Skeletal muscle cell (primary cell): ENCODE data around the gene GRP.

Experiments
- DNase-seq: peaks from one replicate; pipeline ENCODE4 v3.0.0-alpha.2; 2010; ENCODE audit warnings: low read depth
- H3K4me3 ChIP-seq: 2 replicates; pipeline ENCODE4 v1.5.1; 2011; ENCODE audit warnings: low read depth, mild to moderate bottlenecking, control low read depth, low read length, moderate library complexity

The GRP gene

DNA sequence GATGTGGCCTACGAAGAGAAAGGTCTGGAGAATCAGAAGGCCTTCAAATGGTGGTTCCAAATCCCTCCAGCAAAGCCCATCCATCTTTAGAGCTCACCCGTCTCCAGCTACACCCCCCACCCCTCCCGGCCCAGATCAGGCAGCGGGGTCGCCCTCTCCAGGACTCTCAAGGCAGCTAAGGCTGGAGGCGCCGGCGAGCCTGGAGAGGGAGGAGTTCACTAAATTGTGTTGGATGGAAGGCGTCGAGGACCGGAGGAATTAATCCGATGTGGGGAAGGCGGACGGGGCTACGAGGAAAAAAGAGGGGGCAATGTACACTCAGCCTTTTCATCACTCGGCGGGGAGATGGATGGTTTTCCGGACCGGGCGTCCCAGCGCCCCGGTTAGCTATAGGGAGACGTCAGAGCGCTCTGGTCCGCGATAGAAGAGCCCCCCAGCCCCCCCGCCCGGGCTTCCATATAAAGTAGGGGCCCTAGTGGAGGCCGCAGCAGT, at the start of gene GRP:
Gene GRP (plus strand): TSS at position 487 of the 492 bp plus-strand sequence. CDS start 108 bp downstream, outside the sequence.
- H3K4me3 ChIP-seq, result peak within 1 kb of the TSS; percentile 21
- no peak for DNase-seq

- no peak overlapping the region for H3K4me3 ChIP-seq
- no peak for DNase-seq
These were observed 47.2 kb upstream of the GRP start for GRCh38 chr18:59172664-59173249.

GRCh38 chr18:59177485-59177884, 42.5 kb upstream of the GRP start:
- no peak for DNase-seq
- H3K4me3 ChIP-seq, result no peak overlapping the region

GRCh38 chr18:59180150-59180845, 39.7 kb upstream of the GRP start:
- H3K4me3 ChIP-seq, result no peak overlapping the region
- peak; percentile 23 for DNase-seq

GRCh38 chr18:59182673-59183072, 37.3 kb upstream of the GRP start:
- no peak overlapping the region for H3K4me3 ChIP-seq
- DNase-seq, result no peak

DNA sequence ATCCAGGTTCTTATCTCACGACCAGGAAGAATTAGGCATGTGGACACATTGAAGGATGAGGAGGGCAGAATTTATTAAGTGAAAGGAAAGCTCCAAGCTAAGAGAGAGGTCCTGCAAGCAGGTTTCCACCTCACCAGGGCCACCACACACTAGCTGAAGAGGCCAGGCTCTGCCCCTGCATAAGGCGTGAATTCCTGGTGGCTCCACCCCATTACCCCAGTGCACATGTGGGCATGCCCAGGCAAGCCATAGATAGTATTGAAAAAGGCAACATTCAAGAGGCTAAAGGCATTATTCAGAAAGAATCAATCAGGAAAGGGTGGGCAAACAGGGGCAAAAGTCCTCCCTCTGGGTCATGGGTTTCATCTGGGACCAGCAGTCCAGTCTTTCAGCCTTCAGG, 30.9 kb upstream of the GRP start:
- H3K4me3 ChIP-seq, result no peak overlapping the region
- DNase-seq, result no peak

- no peak for DNase-seq
- no peak overlapping the region for H3K4me3 ChIP-seq
These were observed 30.2 kb upstream of the GRP start for GRCh38 chr18:59189746-59190145.

DNA sequence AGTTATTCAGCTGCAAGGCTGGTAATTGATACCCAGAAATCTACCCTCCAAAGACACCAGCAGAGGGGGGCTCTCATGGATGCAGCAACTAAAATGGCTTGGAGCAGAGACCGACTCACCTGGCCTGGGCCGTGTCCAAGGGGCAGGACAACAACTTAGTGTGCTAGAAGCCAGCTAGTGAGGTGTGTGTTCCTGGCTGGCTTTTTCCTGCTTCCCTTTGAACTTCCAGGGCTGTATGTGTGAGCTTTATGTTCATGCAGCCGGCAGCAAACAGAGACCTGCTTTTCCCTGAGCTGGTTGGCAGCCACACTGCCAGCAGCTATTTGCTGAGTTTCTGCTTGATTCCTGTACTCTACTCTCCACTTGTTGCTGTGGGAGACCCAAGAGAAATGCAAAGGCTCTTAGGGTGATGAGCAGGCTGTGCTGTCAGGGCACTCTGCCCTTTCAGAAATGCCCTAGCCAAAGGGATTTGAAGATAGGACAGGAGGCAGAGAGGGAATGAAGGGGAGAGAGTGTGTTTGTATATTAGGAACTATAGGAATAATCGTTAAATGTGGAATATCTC, 23.7 kb upstream of the GRP start:
- H3K4me3 ChIP-seq, result no peak overlapping the region
- DNase-seq, result no peak

GRCh38 chr18:59197636-59198035, 22.3 kb upstream of the GRP start:
- no peak overlapping the region for H3K4me3 ChIP-seq
- no peak for DNase-seq

GRCh38 chr18:59198215-59198614, 21.7 kb upstream of the GRP start:
- DNase-seq, result no peak
- H3K4me3 ChIP-seq, result no peak overlapping the region

DNA sequence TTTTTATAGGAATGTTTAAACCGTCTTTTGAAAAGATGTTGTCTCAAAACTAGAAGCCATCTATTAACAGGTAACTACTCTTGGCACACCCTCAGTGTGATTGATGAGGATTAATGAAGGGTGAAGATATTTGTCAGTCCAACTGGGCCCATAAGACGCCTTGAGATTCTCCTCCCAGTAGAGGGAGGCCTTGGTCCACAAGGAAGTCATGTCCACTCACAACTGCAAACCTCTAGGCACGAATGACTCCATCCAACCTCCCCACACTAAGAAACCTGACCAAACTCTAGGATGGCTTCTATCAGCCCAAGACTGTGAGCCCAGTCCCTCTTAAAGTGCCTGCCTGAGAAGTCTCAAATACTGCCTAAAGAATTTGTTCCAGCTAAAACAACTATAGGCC, 19.2 kb upstream of the GRP start:
- DNase-seq, result no peak
- no peak overlapping the region for H3K4me3 ChIP-seq

- H3K4me3 ChIP-seq, result no peak overlapping the region
- DNase-seq, result no peak
These were observed 17.6 kb upstream of the GRP start for GRCh38 chr18:59202258-59202820.

GRCh38 chr18:59207506-59207905, 12.5 kb upstream of the GRP start:
- no peak overlapping the region for H3K4me3 ChIP-seq
- DNase-seq, result no peak

DNA sequence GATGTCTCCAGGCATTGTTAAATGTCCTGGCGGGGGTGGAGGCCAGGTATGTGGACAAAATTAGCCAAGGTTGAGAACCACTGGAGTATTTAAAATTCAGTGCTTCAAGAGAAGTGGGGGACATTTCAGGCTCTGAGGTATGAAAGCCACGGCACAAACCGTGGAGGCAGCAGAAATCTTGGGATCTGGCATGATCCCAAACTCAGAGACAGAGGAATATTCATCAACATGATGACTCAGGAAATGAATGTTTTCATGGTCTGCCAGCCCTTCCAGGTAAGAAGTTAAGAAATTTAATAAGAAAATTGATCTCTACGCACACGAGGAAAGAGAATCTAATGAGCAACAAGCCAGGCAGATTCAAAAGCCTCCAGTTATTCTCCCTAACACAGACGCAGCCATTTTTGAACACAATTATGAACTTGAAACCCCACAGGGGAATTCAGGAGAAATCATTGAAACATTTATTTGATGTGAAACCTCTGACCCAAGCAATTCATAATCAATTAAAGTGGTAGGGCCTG, 11.3 kb upstream of the GRP start:
- DNase-seq, result no peak
- H3K4me3 ChIP-seq, result no peak overlapping the region

DNA sequence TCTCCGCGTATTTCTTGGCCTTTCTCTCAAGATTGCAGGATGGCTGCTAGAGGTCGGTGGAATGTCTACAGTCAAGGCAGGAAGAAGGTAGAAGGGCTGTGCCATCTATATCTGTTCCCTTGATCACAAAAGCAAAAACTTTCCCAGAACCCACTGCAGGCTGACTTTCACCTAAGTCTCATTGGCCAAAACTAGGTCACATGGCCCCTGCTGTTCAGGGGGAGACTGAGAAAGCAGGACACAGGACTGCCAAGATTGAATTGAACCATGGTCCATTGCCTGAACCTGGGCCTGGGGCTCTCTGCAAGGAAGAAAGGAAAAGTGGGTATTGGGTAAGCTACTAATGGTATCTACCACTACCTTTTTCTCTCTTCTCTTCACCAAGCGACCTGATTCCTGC, 9.7 kb upstream of the GRP start:
- no peak for DNase-seq

DNA sequence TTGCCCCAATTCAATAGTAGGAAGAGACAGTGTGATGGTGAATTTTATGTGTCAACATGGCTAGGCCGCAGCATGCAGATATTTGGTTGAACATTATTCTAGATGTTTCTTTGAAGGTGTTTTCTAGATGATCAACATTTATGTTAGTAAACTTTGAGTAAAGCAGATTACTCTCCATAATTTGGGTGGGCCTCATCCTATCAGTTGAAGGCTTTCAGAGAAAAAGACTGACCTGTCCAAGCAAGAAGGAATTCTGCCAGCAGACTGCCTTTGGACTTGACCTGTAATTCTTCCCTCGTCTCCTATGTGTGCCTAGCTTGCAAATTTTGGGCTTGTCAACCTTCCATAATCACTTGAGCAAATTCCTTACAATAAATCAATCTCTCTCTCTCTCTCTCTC, 8.3 kb upstream of the GRP start:
- H3K4me3 ChIP-seq, result no peak overlapping the region

More for the DNA sequence above, 9.7 kb upstream of the GRP start:
- no peak overlapping the region for H3K4me3 ChIP-seq

DNA sequence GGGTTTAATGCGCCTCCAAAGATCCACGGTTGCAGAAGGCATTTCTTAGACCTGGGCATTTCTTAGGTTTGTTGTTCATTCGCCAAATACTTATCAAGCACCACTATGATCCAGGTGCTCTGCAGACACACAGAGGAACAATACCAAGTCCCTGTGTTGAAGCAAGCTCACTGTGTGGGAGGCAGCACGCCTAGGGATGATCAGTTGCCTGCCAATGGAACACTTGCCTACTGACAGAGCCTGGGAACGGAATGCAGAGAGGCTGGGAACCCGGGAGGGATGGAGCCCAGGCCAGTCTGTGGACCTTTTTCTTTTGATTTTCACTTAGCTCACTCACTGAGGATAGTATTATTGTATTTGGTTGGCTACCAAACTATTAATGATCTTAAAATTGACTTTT, 1.9 kb upstream of the GRP start:
- DNase-seq, result no peak
- no peak overlapping the region for H3K4me3 ChIP-seq

More for the DNA sequence above, 8.3 kb upstream of the GRP start:
- DNase-seq, result no peak

- H3K4me3 ChIP-seq, result no peak overlapping the region
- no peak for DNase-seq
These were observed 316 bp downstream of the GRP start for GRCh38 chr18:59220164-59220783.

GRCh38 chr18:59220784-59221765, 1.1 kb downstream of the GRP start:
- peak overlapping the region; percentile 21 for H3K4me3 ChIP-seq

More at GRCh38 chr18:59220784-59221765, 1.1 kb downstream of the GRP start:
- DNase-seq, result no peak
